ENCODE measurements around the gene RTN3. TPM values are rescaled to one million over a fixed set of nuclear protein-coding genes. Genes with fewer than 3 reads are reported as not detected.
"Not testable (repeated sequence)": the region's sequence is repeated elsewhere in the genome, so short reads cannot be mapped to it uniquely, and the experiment has no call there.

The RTN3 gene
- total RNA-seq, 4 donors from 2014 or later, result 78.4 to 115 (median 94.2) TPM

GRCh38 chr11:63769042-63769713 lies 87.9 kb downstream of the RTN3 start:
- Histone ChIP-seq H3K36me3 (no peaks in the 10 kb centered on the region), H3K27ac (peak overlapping the region; percentile 36 to 91 (median 88)), H3K9me3 (no peaks in the 10 kb centered on the region), H3K27me3 (no peaks in the 10 kb centered on the region), H3K4me1 (peaks cover 0 to 51% (median 40%) of the 10 kb centered on the region in 3 donors), H3K4me3 (peak overlapping the region; percentile 85 to 96)
- WGBS, 2 donors (ENCODE audit: low coverage in 1 of 2), result no CpG with 5 or more reads among the region's 82 CpGs
- ATAC-seq, result peak; percentile 62
- TF ChIP-seq CTCF (IDR thresholded peaks at IDR 0.05), result peak in 1 of 4 experiments; percentile 28
- no peak for TF ChIP-seq EP300 (IDR thresholded peaks at IDR 0.05)
- peak; percentile 52 to 53 for TF ChIP-seq POLR2A (IDR thresholded peaks at IDR 0.05)
- TF ChIP-seq POLR2AphosphoS5 (IDR thresholded peaks at IDR 0.05), result no peak

- Histone ChIP-seq H3K27me3 (no peaks in the 10 kb centered on the region), H3K4me3 (peak overlapping the region; percentile 85 to 96), H3K36me3 (no peaks in the 10 kb centered on the region), H3K4me1 (peaks cover 0 to 44% (median 33%) of the 10 kb centered on the region in 3 donors), H3K27ac (peak overlapping the region in 3 of 4 donors; percentile 88 to 91 (median 89)), H3K9me3 (no peaks in the 10 kb centered on the region)
- 34 to 37% methylated on average over 2 to 4 of the region's 35 CpGs for WGBS, 2 donors (ENCODE audit: low coverage in 1 of 2)
- ATAC-seq, result no peak
- no peak for TF ChIP-seq CTCF (IDR thresholded peaks at IDR 0.05)
- no peak for TF ChIP-seq EP300 (IDR thresholded peaks at IDR 0.05)
- TF ChIP-seq POLR2AphosphoS5 (IDR thresholded peaks at IDR 0.05), result no peak
- TF ChIP-seq POLR2A (IDR thresholded peaks at IDR 0.05), result no peak
Measured at GRCh38 chr11:63769714-63770455, 88.6 kb downstream of the RTN3 start.

GRCh38 chr11:63770763-63771162 lies 89.5 kb downstream of the RTN3 start:
- Histone ChIP-seq H3K4me1 (peaks cover 0 to 35% (median 24%) of the 10 kb centered on the region in 3 donors), H3K27ac (peak overlapping the region in 1 of 4 donors; percentile 88), H3K4me3 (no peak overlapping the region), H3K27me3 (no peaks in the 10 kb centered on the region), H3K36me3 (no peaks in the 10 kb centered on the region), H3K9me3 (no peaks in the 10 kb centered on the region)
- TF ChIP-seq EP300 (IDR thresholded peaks at IDR 0.05) (no peak), CTCF (IDR thresholded peaks at IDR 0.05) (no peak), POLR2A (IDR thresholded peaks at IDR 0.05) (no peak), POLR2AphosphoS5 (IDR thresholded peaks at IDR 0.05) (no peak)
- no peak for ATAC-seq
- 77 to 100% methylated on average over 1 to 7 of the region's 7 CpGs for WGBS, 2 donors (ENCODE audit: low coverage in 1 of 2)

GRCh38 chr11:63771741-63772318 lies 90.5 kb downstream of the RTN3 start:
- H3K27me3 ChIP-seq, H3K27ac ChIP-seq, H3K36me3 ChIP-seq, H3K4me3 ChIP-seq, H3K9me3 ChIP-seq, ATAC-seq: not testable (repeated sequence)
- peaks cover 0 to 25% (median 13%) of the 10 kb centered on the region in 3 donors for H3K4me1 ChIP-seq
- WGBS, 2 donors (ENCODE audit: low coverage in 1 of 2), result 89 to 91% methylated on average over 2 of the region's 2 CpGs

- Histone ChIP-seq H3K4me1 (peaks cover 0 to 4% (median 0%) of the 10 kb centered on the region in 3 donors), H3K9me3 (no peaks in the 10 kb centered on the region), H3K4me3 (no peak overlapping the region), H3K36me3 (no peaks in the 10 kb centered on the region), H3K27ac (no peak overlapping the region), H3K27me3 (no peaks in the 10 kb centered on the region)
- ATAC-seq, result no peak
- WGBS, 2 donors (ENCODE audit: low coverage in 1 of 2), result 30 to 66% methylated on average over 3 of the region's 3 CpGs
- TF ChIP-seq CTCF (IDR thresholded peaks at IDR 0.05) (no peak), EP300 (IDR thresholded peaks at IDR 0.05) (no peak), POLR2AphosphoS5 (IDR thresholded peaks at IDR 0.05) (no peak), POLR2A (IDR thresholded peaks at IDR 0.05) (no peak)
Measured at GRCh38 chr11:63775191-63775590, 93.9 kb downstream of the RTN3 start.

Measured in gastroesophageal sphincter (tissue), 4 donors.